Fibroblast of skin of scalp (primary cell): ENCODE data around the gene ADCY1.
"Not testable (repeated sequence)": the region's sequence is repeated elsewhere in the genome, so short reads cannot be mapped to it uniquely, and the experiment has no call there.

Experiments
- DNase-seq: peaks from one replicate; pipeline ENCODE4 v3.0.0-alpha.2; 2013

The ADCY1 gene

DNA sequence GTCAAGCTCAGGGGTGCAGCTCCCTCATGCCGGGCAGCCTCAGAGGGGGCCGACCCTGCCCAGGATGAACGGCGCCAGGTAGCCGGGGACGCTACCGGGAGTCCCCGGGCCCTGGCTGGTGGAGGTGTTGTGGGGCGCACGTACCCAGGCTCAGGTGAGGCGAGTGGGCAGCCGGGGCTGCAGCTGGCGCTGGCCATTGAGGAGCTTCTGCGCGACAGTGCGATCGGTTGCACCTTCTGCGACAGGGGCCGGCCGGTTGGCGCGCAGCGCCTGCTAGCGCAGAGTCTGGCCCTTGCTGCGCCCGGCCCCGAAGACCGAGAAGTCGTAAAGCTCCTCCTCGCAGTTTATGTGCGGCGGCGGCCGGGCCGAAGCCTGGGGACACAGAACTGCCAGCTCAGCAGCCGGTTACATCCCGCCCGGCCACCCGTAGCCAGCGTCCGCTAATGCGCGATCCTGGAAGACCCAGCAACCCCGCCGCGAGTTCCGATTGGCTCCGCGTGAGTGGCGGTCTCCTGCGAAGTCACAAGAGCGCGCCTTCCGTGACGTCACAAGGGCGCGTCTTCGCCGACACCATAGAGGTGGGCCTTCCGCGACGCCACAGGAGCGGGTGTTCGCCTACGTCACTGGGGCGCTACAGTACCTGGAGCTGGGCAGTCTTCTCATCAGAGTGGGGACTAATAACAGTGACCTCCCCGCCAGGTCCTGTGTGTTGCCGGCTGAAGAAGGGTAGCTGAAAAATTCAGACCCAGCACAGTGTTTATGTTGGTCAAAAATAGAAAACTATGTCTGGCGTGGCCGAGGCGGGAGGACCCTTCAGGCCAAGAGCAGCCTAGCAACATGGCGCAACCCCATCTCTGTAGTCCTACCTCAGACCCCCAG is 194.6 kb downstream of the ADCY1 start:
- peak; percentile 99 for DNase-seq

DNA sequence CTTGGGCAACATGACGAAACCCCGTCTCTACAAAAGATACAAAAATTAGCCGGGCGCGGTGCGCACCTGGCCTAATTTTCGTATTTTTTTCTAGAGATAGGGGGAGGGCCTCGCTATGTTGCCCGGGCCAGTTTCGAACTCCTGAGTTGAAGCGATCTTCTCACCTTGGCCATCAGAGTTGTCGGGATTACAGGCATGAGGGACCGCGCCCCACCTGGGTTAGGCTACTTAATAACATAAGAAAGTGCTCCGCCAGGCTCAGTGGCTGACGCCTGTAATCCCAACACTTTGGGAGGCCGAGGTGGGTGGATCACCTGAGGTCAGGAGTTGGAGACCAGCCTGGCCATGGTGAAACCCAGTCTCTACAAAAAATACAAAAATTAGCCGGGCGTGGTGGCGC is 195.5 kb downstream of the ADCY1 start:
- DNase-seq = not testable (repeated sequence)
